CD4-positive, alpha-beta T cell treated with Interleukin-12 subunit alpha and Interleukin-12 subunit beta, for 1 hour (primary cell): ENCODE results near the gene PACSIN3.
"Not testable (repeated sequence)": the region's sequence is repeated elsewhere in the genome, so short reads cannot be mapped to it uniquely, and the experiment has no call there.

Source experiments
- DNase-seq: peaks from one replicate; pipeline ENCODE4 v3.0.0-alpha.2; 2020

PACSIN3 gene

DNA sequence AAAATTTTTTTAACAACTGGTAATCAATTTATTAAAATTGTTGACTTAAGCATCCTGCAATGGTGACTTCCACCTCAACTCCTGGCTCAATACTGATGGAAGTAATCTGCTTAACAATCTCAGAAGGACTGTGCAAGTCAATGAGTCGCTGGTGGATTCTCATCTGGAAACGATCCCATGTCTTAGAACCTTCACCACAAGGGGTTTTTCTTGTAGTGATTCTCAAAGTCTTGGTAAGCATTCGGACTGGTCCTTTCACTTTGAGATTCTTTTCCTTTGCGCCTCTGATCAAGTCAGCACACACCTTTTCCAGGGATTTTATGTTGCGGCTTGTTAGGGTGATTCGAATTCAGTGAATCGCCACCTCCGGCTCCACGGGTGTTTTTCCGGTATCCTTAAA lies 4.9 kb upstream of the PACSIN3 start:
- DNase-seq: not testable (repeated sequence)

DNA sequence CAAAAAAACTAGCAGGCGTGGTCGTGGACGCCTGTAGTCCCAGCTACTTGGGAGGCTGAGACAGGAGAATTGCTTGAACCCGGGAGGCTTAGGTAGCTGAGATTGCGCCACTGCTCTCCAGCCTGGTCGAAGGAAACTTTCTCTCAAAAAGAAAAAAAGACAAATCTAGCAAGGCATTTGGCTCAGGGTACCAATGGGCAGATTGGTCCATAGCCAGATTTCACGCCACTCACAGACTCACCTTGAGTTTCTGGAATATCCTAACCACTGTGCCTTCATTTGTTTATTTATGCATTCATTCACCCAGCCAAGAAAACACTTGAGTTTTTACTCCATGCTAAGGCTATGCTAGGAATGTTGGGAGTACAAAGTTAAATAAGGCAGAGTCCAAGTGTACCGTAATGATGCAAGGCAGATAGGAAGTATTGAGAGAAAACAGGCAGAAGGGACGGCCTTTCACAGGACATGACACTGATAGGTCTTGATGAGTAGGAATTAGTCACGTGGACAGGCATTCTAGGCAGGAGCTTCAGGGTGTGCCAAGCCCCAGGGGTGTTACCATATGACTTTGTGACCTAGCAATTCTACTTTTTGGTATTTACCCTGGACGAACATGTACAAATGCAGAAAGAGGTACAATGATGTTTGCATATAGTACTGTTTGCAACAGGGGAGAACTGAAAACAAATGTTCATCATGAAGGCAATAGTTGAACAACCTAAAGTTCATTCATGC lies 3.0 kb upstream of the PACSIN3 start:
- DNase-seq: no peak

DNA sequence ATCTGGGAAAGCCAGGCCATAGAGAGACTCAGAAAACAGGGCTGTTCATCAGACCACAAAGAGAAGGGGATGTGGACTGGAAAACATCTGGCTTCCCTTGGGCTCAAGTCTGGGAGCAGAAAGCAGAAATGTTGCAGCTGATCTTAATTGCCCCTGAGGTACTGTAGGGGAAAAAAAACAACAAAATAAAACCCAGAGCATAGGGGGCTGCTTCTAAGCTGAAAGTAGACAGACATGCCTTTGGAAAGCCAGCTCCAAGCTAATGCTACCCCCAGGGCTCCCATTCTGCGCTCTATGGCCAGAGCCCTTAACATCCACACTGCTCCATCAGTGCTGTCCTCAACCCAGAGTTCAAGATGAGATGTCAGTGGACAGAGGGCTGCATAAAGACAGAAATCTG lies 2.0 kb upstream of the PACSIN3 start:
- no peak for DNase-seq

DNA sequence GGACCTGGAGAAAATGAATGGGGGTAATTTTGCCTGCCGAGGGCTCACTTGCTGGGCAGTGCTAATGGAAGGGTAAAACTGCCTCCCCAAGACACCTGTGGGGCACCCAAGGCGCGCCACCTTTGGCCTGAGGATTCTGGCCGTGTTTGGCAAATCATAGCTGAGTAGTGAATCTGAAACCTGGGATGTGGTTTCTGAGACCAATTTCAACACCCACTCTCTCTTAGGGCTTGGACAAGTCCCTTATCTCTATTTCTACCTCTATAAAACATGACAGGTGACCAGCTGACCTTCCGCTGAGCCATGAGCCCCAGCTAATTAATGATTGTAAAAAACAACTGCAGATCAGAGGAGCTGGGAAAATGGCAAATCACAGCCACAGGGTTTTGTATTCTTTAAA lies 1.5 kb upstream of the PACSIN3 start:
- no peak for DNase-seq

DNA sequence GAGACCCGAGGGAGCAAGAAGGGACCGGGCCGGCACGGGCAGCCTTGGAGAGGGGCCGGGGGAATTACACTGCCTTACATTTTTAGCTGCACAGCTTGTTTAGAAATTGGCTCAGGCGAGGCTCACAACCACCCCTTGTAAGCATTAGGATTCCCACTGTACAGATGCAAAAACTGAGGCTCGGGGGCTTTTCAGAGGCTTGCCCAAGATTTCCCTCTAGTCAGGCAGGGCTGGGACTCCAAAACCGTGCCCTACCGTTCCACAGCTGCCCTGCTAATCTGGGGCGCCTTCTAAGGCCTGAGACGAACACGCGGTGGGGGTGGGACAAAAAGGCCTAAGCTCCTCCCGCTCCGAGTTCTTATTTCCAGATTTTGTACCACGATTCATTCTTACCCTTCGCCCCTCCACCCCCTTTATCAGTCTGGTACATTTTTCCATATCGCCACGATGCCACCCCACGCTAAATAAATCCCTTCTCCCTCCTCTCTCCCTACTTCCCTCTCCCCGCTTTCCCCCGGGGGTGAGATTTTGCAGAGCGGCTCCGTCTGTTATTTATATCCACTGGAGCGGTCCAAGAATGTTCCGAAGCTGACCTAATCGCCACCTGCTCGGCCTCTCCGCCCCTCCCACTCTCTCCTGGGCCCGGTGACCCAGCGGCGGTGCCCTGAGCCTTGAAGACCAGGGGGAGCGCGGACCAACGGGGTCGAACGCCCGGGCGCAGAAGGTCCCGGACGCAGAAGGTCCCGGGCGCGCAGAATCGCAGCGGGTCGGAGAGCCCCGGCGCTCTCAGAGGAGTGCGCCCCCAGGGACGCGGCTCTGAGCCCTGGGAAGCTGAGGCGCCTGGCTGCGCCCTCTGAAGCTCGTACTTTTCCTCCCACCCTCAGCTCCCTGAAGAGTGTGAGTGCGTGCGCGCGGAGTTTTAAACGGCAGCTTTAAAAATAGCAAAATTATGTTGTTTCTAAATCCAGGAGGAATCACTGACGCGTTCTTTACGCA lies 764 bp upstream of the PACSIN3 start:
- DNase-seq: peak; percentile 45

DNA sequence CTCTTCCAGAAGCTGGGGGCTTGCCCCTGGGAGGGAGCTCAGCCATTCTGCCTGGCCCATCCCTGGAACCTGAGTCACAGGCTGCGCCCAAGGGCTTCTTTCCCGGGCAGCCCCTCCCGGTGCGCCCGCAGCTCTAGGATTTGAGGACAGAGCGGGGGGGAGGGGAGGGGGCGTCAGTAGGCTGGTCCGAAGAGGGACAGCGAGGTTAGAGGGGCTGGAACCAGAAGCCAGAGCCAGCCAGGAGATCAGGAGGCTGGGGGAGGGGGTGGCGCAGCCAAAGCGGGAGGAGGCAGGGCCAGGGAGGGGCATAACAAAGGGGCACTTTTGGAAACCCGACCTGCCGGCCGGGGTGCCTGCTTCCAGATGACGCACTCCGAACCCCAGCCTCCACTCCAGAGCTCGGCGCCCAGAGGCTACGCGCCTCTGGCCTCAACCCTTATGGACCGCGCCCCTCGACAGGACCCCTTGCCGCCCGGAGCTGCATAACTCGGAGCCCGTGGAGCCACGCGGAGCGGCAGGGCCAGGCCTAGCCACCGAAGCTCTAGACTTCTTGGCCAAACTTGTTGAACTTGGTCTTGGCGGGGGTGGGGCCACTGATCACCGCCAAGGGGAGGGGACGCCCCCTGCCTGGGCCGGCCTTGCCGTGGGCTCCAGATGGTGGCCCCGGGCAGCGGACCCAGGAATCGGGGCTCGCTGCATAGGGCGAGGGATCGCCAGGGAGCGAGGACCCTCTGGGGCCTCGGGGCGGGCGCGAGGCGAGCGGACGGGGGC lies 744 bp downstream of the PACSIN3 start:
- no peak for DNase-seq

DNA sequence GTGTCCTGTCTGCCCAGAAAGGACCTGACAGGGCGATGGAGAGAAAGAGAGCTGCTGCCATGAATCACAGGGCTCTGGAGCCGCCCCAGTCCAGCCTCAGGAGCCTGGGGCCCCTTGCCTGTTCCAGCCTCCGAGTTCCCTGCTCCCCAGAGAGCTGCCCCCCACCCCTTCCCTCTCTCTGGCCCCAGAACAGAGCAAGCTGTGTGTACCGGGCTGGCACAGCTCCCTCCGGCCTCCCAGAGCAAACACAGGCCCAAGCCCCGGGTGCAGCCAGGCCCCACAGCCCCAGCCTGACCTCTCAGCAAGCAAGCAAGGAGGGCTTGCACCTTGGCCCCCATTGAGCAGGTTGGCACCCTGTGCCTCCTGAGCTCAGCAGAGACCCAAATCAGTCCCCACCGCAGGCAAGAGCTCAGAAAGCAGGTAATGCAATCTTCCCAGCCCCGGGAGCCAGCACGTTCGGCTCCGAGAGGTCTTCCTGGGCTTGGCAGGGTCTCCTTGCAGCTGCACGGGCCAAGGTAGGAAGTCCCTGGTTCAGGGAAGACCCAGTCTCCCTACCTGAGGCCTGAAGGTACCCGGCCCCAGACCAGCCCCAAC lies 1.4 kb downstream of the PACSIN3 start:
- no peak for DNase-seq

DNA sequence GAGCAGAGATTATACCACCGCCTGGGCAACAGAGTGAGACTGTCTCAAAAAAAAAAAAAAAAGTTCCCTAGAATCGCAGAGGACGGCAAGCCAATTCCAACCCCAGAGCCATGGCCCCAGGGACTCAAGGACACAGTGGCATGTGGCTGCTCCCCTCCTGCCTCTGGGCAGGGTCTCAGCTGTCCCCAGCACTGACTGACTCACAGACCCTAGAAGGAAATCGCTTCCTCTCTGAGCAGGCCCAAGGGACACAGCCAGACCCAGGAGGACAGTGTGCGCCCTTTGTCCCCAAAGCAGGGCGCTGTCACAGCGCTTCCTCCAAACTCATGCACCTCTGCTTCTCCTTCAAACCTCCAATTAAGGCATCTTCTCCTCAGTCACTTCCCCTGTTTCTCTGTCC lies 2.3 kb downstream of the PACSIN3 start:
- DNase-seq: no peak

DNA sequence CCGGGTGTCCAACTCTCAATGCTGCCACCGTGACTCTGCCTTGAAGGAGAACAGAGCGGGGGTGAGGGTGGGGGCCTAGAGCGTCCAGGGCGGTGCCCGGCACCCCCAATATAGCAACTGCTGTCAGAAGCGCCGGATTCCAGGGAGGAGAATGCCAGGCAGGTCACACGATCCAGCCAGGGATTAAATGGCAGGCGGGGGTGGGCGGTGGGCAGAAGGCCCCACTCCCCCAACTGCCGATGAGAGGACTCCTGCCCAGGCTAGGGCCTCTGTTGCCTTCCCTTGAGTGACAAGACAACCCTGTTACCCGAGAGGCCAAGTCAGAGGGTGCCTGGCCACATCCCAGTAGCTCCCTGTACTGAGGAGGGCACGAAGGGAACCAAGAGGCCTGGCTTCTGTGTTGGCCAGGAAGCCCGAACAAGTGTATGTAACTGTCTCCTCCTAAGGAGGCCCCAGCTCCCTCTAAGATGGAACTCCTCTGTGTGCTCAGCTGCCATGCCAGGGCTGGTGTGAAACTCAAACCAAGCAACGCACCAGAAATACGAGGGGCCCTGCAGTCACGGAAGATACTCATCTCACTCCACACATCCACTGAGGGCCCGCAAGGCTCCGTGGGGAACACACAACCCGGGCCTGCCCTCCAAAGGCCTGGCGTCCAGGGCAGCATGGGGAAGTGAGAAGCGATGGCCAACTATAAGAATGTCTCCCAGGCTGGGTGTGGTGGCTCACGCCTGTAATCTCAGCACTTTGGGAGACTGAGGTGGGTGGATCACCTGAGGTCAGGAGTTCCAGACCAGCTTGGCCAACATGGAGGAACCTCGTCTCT lies 3.0 kb downstream of the PACSIN3 start:
- DNase-seq: no peak

DNA sequence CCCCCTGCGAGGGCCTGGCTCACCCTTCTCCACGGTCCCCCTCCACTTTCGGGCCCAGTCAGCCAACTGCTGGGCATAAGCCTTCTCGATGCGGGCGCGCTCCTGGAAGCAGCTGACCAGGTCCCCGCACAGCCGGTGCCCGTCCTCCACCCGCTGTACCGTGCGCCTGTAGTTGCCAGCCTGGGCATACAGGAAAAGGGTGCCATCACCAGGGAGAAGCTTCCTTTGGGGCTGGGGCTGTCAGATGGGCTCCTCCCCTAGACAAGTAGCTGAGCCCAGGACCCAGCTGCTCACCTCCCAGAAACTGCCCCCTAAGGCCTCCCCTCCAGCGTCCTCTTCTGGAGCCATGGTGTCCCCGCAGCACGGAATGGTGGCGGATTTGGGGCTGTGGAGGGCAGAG lies 3.9 kb downstream of the PACSIN3 start:
- no peak for DNase-seq

DNA sequence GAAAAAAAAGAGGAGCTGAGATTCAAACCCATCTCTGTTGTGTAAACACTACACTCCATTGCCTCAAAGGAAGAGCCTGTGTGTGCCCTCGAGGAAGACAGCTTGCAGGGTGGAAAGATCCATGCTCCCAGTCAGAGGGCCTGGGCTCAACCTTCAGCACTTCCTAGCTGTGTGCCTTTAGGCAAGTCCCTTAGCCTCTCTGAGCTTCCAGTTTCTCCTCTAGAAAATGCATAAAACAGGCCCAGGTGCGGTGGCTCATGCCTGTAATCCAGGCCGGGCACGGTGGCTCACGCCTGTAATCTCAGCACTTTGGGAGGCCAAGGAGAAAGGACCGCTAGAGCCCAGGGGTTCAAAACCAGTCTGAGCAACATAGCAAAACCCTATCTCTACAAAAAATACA lies 5.0 kb downstream of the PACSIN3 start:
- DNase-seq: no peak

DNA sequence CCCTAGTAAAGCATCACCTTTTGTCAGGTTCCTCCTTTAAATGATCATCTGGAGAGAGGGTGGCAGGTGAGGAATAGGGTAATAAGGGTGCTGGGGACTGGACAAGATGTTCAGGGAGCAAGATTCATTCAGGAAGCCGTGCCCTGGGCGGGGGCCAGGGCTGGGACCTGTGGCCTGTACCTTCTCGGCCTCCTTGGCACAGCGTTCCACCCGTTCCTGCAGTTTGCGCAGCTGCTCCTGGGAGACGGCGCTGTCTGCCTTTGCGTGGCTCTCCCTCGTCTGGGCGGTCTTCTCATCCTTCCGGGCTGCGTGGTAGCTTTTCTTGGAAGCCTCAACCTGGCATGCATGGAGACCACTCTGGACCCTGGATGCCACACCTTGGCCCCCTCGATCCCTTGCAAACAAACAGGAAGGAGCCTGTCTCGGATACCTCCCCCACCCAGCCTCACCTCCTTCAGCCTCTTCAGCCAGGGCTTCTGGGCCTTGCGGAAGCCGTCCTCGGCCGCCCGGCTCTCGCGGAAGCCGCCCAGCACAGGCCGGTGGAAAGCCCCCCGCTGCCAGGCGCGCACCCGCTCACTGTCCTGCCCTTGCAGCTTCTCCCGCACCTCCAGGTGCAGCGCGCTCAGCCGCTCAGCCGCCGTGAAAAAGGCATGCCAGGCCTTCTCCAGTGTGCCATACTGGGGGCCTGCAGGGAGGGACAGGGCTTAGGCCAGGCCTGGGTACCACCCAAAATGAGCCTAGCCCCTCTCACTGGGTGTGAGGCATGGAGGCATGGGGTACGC lies 6.0 kb downstream of the PACSIN3 start:
- no peak for DNase-seq

DNA sequence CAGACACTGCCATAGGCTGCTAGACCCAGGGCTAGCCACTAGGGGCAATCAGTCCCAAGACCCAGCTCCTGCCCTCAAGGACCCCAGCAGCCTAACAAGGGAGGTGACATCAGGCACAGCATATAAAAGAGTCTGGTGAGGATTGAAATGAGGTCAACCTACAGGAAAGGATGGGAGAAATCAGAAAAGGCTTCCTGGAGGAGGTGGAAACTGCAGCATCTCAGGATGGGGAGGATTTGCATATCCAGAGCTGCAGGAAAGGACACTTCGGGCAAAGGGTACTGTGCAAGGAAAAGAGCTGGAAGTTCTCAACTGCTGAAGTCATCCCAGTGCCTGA lies 6.6 kb downstream of the PACSIN3 start:
- DNase-seq: peak; percentile 47

DNA sequence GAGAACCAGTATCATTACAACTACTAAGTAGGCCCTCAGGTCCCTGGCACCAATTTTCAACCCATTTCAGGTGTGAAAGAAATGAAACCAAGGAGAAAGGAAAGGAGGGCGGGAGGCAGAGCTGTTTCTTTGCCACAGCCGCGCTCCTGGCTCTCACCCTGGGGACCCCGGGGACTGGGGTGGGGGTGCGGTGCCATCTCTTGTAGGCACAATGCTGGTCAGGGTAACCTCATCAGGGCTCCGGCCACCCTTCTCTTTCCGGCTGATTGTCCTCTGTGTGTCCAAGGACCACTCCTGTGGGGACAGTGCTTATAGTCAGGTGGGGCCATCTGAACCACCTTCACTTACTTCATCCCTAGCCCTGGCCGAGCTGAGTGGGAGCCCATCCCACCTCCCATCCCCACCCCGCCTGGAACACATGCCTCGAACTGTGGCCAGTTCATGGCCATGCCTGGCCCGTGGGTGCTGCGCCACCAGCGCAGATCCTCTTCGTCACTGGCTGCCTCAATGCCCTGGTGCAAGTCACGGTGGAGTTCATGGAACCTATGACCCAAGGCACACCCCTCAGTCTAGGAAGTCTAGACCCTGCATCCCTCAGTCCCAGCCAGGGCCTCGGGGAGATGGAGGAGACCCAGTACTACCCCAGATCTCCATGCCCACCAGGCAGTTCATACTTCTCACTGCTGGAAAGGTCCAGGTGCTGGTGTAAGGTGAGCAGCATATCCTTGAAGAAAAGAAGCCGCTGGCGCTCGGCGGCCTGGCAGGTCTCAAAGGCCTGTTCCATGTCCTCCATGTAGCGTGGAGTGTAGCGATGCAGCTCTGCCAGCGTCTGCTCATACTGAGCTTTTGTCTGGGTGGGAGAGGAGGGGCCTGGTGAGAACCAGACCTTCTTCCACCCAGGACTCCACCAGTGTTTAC lies 7.2 kb downstream of the PACSIN3 start:
- no peak for DNase-seq

DNA sequence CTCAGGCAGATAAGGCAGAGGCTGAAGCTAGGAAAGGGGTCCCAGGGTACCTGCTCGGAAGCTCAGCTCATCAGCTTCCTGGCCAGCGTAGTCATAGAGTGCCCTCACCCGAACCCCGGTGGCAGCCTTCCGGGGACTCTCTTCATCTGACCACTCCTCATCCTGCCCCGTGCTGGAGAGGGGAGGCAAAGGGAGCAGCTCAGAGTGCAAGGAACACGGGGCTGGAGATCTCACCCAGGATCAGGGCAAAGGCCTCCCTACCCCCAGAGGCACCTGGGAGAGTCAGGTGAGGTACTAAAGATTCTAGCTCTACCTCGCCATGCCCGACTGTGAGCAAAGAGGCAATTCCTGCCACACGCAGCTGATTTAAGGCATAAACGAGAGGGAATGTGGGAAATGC lies 7.9 kb downstream of the PACSIN3 start:
- no peak for DNase-seq

DNA sequence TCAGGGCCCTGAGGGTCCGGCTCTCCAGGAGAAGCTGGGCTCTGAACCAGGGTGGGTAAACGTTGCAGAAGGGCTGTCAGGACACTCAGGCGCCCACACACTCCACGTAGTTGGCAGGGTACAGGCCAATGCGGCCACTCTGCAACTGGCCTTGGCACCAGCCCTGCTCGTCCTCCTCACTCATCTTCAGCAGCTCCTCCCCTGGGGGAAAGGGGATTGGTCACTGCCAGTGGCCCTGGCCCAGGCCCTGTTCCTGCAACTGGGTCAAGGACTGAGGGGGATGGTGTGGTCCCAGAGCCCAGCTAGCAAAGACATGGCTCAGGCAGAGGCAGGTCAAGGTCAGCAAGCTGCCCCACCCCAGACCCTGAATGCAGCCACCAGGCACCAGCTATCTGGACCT lies 8.4 kb downstream of the PACSIN3 start:
- no peak for DNase-seq

DNA sequence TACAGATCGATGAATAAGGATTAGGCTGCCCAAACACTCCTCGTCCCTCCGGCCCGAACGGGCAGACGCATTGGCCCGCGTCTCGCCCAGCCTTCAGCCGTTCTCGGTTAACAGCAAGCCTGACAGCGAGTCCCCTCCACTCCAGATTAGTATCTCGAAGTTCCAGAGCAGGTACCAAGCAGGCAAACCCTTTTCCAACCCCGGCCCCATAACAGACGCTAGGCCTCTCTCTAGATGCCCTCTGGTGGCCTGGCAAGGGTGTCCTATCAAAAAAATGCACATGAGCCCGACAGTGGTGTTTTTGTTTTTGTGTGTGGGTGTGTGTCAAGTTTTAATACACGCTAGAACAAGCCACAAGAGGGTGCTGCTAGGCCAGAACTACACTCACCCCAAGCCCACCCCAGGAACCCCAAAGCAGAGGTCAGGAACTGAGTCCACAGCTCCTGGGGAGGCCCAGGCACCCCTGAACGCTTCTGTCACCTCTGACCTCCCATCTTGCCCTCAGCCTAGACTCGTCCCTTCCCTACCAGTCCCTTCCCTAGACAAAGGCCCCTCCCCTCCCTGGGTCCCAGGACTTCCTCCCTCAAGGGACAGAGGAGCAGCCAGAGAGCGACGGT lies 8.9 kb downstream of the PACSIN3 start:
- peak; percentile 88 for DNase-seq

DNA sequence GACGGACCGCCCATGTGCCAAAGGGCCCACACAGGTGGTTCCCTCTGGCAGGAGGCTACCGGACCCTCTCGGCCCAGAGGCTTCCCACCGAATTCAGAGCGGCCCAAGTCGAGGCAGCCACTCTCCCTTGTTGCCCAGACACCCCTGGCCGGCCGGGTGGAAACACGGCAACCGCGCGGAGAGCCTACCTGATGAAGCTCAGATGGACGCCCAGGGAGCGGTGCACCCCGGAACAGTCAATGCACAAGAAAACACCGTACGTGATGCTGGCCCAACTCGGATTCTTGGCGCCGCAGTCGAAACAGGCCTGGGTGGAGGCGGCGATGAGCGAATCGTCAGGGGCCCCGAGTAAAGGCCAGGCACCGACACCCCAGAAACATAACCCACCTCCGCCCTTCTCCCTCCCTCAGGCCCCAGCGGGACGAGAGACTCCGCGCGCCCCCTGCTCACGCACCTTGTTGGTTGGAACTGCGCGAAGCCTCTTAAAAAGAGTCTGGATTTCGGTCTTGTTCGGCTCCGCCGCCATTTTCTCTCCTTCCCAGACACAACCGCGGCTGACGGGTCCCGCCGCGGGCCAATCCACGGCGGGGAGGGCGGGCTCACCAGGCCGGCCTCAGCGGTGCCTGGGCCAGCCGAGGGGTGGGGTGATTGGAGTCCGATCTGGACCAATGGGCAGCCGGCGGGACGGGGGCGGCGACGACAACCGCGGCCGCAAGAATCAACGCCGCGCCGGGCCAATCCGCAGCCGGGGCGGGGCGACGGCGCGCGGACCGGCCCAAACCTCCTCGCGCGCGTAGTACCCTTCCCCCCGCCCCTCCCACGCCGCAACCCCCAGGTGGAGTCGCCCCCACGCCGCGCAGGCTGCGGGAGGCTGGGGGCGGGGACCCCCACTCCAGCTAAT lies 9.7 kb downstream of the PACSIN3 start, which contains the start of gene ARFGAP2:
Gene ARFGAP2 (minus strand): TSS at position 552 of the 901 bp plus-strand sequence. CDS start 26 bp downstream, at position 526.
- peak; percentile 97 for DNase-seq
